Adrenal gland (tissue), 12 donors: ENCODE results near the gene NBDY. TPM values are rescaled to one million over a fixed set of nuclear protein-coding genes. Genes with fewer than 3 reads are reported as not detected.
A peak's percentile ranks its signal among the peaks of the same experiment; 100 is the strongest.
"Not testable (repeated sequence)": the region's sequence is repeated elsewhere in the genome, so short reads cannot be mapped to it uniquely, and the experiment has no call there.

Source experiments
- DNase-seq, 7 donors: peaks; one replicate each; pipeline ENCODE4 v3.0.0-alpha.2; 2019 to 2020
- H3K27ac ChIP-seq, 5 donors: fragments of 200-600 bp; sonication (generic) in 4 of 5; 1 replicate in 3 of 5; 2 replicates in 2 of 5; pipeline versions ENCODE4 v1.5.1 to v1.8.0; 2016 to 2020; ENCODE audit warnings: mild to moderate bottlenecking in 1 of 5
- H3K27me3 ChIP-seq: fragments of 200-600 bp; 2 replicates; pipeline ENCODE4 v1.8.0; 2021
- H3K36me3 ChIP-seq, 2 donors: fragments of 200-600 bp; replicated peaks in 1 of 2; 1 replicate in 1 of 2; 2 replicates in 1 of 2; pipeline versions ENCODE4 v1.5.1 to v1.8.0; 2018 to 2022
- H3K4me1 ChIP-seq, 2 donors: fragments of 200-600 bp; replicated peaks in 1 of 2; 1 replicate in 1 of 2; 2 replicates in 1 of 2; pipeline versions ENCODE4 v1.5.1 to v1.8.0; 2018 to 2021
- H3K4me3 ChIP-seq, 4 donors: fragments of 200-600 bp; sonication (generic) in 3 of 4; one replicate each; pipeline ENCODE4 v1.5.1; 2016 to 2018
- H3K9me3 ChIP-seq, 3 donors: fragments of 200-600 bp; sonication (generic) in 1 of 3; replicated peaks in 1 of 3; 1 replicate in 2 of 3; 2 replicates in 1 of 3; pipeline versions ENCODE4 v1.5.1 to v1.8.0; 2016 to 2021
- POLR2A ChIP-seq, 2 donors: fragments of 450-650 bp; IDR thresholded peaks; one replicate each; pipeline ENCODE4 v1.6.1; 2017; ENCODE audit warnings: antibody characterized with exemption in 2 of 2, mild to moderate bottlenecking in 2 of 2, moderate library complexity in 1 of 2
- WGBS, 4 donors: extraction: QIAGEN DNeasy Blood & Tissue Kit in 2 of 4; methylation state at CpG; one replicate each; pipeline versions ENCODE4 v1.1.5 to v1.1.7; 2013 to 2017; 5-methylcytosine and 5-hydroxymethylcytosine counted together
- intact Hi-C, 2 donors: fragments of 100-400 bp; cut with DNase I; formaldehyde crosslinking; loops; one replicate each; pipeline versions ENCODE4 v1.14.1 to v1.15.0; 2022 to 2023
- polyA plus RNA-seq, 3 donors: library from polyadenylated mRNA; stranded (reverse); fragments of 200-250 nt in 2 of 3; fragments of 350-450 nt in 1 of 3; fragmentation: Illumina TruSeq in 1 of 3; extraction: RNeasy Lipid Tissue Mini Kit (QIAGEN cat#74804) in 1 of 3; gene quantifications; one replicate each; pipeline ENCODE4 v1.2.3, GENCODE V29; 2013 to 2014
- total RNA-seq, 9 donors: library from RNA; depleted of rRNA in 4 of 9; stranded (reverse); fragments of >200 nt in 4 of 9; fragments of 120-200 nt in 1 of 9; fragmentation: NEBNext Ultra II Directional in 1 of 9; extraction: Animal tissue kit (Norgen Biotek cat#: 25700) in 1 of 9; gene quantifications; one replicate each; pipeline versions ENCODE4 v1.1.0 to v1.2.4, GENCODE V29; 2013 to 2023
- TF ChIP-seq, protein P1 (sequence below), 6 experiments: fragments of 450-650 bp in 4 of 6; fragments of 200-600 bp in 2 of 6; sonication (generic) in 1 of 6; IDR thresholded peaks; 1 replicate in 5 of 6; 2 replicates in 1 of 6; pipeline versions ENCODE4 v1.5.1 to v1.8.0; 2016 to 2021; ENCODE audit warnings: antibody characterized with exemption in 6 of 6, mild to moderate bottlenecking in 2 of 6, moderate library complexity in 1 of 6
- donor health status: healthy with polysubstance abuse.
- donor health status: Bipolar disorder and iron deficiency.
- donor health status: DM: yes; HTN: yes; CAD: no.
- donor health status: DM: no; HTN: no; CAD: no.
- donor health status: DM: no; HTN: no; CAD: no.
- donor health status: DM: yes; HTN: yes; CAD: no.

Gene NBDY
- total and polyA plus RNA-seq, 12 donors, result 14.7 to 98.5 (median 36.3) TPM

DNA sequence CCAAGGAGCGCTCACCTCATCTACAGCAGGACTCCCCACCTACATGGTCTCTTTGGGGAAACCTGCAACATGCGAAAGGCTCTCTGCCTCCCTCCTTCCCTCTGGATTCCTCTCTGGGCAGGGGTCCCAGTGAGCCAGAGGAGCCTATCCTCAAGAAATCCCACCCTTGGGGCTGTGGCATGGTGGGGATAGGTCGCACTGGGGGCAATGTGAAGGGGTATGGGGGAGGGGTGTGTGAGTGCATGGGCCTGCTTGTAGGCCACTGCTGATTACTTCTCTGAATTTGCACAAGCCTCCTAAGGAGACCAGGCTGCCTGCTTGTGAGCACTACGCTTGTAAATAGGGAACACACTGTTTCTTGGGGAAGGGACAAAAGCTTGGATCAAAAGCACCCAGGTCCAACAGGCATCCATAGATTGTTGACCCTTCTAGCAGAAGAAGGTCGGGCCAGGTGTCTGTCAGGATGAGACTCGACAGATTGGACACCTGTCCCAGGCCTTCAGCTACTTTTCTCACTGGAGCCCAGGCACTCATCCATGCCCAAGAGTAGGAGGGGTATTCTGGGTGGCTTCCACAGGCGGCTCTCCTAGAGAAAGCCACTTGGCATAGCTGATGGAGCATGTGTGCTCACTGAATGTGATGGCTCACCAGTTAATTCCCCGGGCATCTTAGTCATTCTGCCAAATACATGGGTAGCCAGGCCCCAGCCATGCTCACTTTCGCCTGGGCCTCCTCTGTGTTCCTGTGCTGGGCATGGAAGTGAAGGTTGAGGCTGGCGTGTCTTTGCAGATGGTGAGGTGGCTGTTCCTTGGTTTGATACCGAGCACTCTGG lies 75.0 kb downstream of the NBDY start:
- H3K4me1 ChIP-seq, result peaks cover 4 to 7% of the 10 kb centered on the region in 2 donors
- 64 to 82% (median 74%) methylated on average over 7 to 11 of the region's 11 CpGs for WGBS, 4 donors
- TF ChIP-seq, protein P1, sequence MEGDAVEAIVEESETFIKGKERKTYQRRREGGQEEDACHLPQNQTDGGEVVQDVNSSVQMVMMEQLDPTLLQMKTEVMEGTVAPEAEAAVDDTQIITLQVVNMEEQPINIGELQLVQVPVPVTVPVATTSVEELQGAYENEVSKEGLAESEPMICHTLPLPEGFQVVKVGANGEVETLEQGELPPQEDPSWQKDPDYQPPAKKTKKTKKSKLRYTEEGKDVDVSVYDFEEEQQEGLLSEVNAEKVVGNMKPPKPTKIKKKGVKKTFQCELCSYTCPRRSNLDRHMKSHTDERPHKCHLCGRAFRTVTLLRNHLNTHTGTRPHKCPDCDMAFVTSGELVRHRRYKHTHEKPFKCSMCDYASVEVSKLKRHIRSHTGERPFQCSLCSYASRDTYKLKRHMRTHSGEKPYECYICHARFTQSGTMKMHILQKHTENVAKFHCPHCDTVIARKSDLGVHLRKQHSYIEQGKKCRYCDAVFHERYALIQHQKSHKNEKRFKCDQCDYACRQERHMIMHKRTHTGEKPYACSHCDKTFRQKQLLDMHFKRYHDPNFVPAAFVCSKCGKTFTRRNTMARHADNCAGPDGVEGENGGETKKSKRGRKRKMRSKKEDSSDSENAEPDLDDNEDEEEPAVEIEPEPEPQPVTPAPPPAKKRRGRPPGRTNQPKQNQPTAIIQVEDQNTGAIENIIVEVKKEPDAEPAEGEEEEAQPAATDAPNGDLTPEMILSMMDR (IDR thresholded peaks at IDR 0.05), result no peak
- TF ChIP-seq POLR2A (IDR thresholded peaks at IDR 0.05), result no peak
- no peaks in the 10 kb centered on the region for H3K9me3 ChIP-seq
- peak in 1 of 7 donors; percentile 23 for DNase-seq
- no peak overlapping the region for H3K27ac ChIP-seq
- peak overlapping the region in 1 of 4 donors; percentile 57 for H3K4me3 ChIP-seq
- intact Hi-C loops, result loop anchor here in 1 of 2 donors (10.0 kb wide), 1 partner anchor 181 kb away; no protein-coding TSS in a partner anchor
- H3K27me3 ChIP-seq, result no peaks in the 10 kb centered on the region
- no peaks in the 10 kb centered on the region for H3K36me3 ChIP-seq

DNA sequence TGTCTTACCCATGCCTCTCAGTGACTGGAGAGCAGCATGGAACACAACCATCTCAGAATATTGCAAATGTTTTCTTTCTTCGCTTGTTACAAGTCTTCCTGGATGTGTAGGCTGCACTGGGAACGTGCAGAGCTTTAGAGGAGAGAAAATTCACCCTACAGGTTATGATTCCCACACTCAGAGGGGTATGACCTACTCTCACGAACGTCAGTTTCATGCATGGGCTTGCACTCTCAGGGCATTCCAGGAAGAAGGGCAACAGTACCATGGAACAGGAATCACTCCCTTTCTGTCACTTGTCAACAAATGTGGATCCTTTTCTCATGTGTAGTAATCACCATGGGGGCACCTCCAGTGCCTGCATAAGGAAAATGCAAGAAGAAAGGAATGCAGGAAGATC lies 75.8 kb downstream of the NBDY start:
- intact Hi-C loops, result loop anchor here in 1 of 2 donors (10.0 kb wide), 1 partner anchor 180 kb away; no protein-coding TSS in a partner anchor
- no peak overlapping the region for H3K27ac ChIP-seq

DNA sequence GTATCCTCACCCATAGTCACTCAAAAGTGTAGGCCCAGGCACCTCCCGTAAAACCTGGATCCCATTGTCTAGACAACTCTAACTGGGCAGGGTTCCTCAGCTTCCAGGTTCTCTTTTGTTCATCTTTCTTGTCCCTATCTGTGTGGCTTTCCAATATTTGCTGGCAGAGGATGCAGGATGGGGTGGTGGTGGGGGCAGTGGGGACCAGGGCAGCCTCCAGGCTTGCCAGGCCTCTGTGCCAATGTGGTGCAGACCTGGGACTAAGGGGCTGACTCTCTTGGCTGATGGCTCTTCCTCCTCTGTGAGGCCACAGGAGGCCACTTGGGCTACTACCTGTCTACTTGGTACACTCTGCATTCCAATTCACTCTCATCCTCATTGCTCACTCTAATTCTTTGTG lies 76.4 kb downstream of the NBDY start:
- Histone ChIP-seq H3K36me3 (no peaks in the 10 kb centered on the region), H3K27ac (no peak overlapping the region), H3K27me3 (no peaks in the 10 kb centered on the region), H3K4me1 (peaks cover 4 to 6% of the 10 kb centered on the region in 2 donors), H3K4me3 (no peak overlapping the region), H3K9me3 (no peaks in the 10 kb centered on the region)
- intact Hi-C loops, result loop anchor here in 1 of 2 donors (10.0 kb wide), 1 partner anchor 179 kb away; no protein-coding TSS in a partner anchor
- WGBS, 4 donors, result 4 to 100% (median 100%) methylated on average over 1 of the region's 1 CpG
- TF ChIP-seq, protein P1 (IDR thresholded peaks at IDR 0.05), result no peak
- no peak for TF ChIP-seq POLR2A (IDR thresholded peaks at IDR 0.05)
- DNase-seq, result no peak

More for the DNA sequence above, 75.8 kb downstream of the NBDY start:
- H3K4me3 ChIP-seq, result no peak overlapping the region
- no peak for DNase-seq
- TF ChIP-seq, protein P1 (IDR thresholded peaks at IDR 0.05), result no peak
- TF ChIP-seq POLR2A (IDR thresholded peaks at IDR 0.05), result no peak
- WGBS, 4 donors, result 67 to 100% (median 87%) methylated on average over 3 to 4 of the region's 4 CpGs
- H3K36me3 ChIP-seq, result no peaks in the 10 kb centered on the region
- no peaks in the 10 kb centered on the region for H3K27me3 ChIP-seq
- peaks cover 4 to 6% of the 10 kb centered on the region in 2 donors for H3K4me1 ChIP-seq
- H3K9me3 ChIP-seq, result no peaks in the 10 kb centered on the region

DNA sequence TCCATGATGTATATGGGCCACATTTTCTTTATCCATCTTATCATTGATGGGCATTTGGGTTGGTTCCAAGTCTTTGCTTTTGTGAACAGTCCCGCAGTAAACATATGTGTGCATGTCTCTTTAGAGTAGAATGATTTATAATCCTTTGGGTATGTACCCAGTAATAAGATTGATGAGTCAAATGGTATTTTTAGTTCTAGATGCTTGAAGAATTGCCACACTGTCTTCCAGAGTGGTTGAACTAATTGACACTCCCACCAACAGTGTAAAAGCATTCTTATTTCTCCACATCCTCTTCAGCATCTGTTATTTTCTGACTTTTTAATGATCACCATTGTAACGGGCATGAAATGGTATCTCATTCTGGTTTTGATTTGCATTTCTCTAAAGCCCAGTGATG lies 77.1 kb downstream of the NBDY start:
- not testable (repeated sequence) for DNase-seq, H3K9me3 ChIP-seq, H3K27ac ChIP-seq, H3K4me1 ChIP-seq, H3K4me3 ChIP-seq, H3K36me3 ChIP-seq, H3K27me3 ChIP-seq
- intact Hi-C loops, result loop anchor here in 1 of 2 donors (10.0 kb wide), 1 partner anchor 179 kb away; no protein-coding TSS in a partner anchor
- 68 to 94% (median 82%) methylated on average over 2 of the region's 2 CpGs for WGBS, 4 donors
